ENCODE data around the gene MMP24. TPM values are rescaled to one million over a fixed set of nuclear protein-coding genes. Genes with fewer than 3 reads are reported as not detected.
A peak's percentile ranks its signal among the peaks of the same experiment; 100 is the strongest.

Gene MMP24
- total and polyA plus RNA-seq, 2 donors (not counting 1 experiment from before 2014, with no cell fraction given), result 0.17 to 0.49 TPM

- H3K4me1 ChIP-seq (ENCODE audit: control insufficient read depth, extremely low read depth, insufficient read depth, low read length), result no peaks in the 10 kb centered on the region
- H3K4me3 ChIP-seq (replicated peaks in 1 of 4; ENCODE audit: control extremely low read depth in 1 of 4, insufficient read depth in 1 of 4, low read depth in 3 of 4, low read length in 4 of 4), result no peak overlapping the region
- no peaks in the 10 kb centered on the region for H4K20me1 ChIP-seq (ENCODE audit: control insufficient read depth, extremely low read depth, insufficient read depth, low read length)
- no peak overlapping the region for H3K9ac ChIP-seq (ENCODE audit: insufficient read depth, low read length)
- peaks cover 14% of the 10 kb centered on the region for H3K27me3 ChIP-seq (ENCODE audit: control insufficient read depth, insufficient read depth, low read length)
- no peak for DNase-seq (ENCODE audit: low read depth in 2 of 2)
- no peaks in the 10 kb centered on the region for H3K79me2 ChIP-seq (ENCODE audit: control insufficient read depth, insufficient read depth, low read length)
- H3K27ac ChIP-seq (ENCODE audit: insufficient read depth, low read length), result no peak overlapping the region
- H3K9me3 ChIP-seq (ENCODE audit: control insufficient read depth, insufficient read depth, low read depth, low read length), result no peaks in the 10 kb centered on the region
- H2AFZ ChIP-seq (ENCODE audit: low read length), result no peak overlapping the region
- no peaks in the 10 kb centered on the region for H3K36me3 ChIP-seq (ENCODE audit: control insufficient read depth, insufficient read depth, low read length)
- H3K4me2 ChIP-seq (ENCODE audit: extremely low read depth, insufficient read depth, low read length), result no peak overlapping the region
- TF ChIP-seq EZH2 (IDR thresholded peaks at IDR 0.05; ENCODE audit: low read length, missing control alignments), result peak; percentile 46
- TF ChIP-seq, protein P1, sequence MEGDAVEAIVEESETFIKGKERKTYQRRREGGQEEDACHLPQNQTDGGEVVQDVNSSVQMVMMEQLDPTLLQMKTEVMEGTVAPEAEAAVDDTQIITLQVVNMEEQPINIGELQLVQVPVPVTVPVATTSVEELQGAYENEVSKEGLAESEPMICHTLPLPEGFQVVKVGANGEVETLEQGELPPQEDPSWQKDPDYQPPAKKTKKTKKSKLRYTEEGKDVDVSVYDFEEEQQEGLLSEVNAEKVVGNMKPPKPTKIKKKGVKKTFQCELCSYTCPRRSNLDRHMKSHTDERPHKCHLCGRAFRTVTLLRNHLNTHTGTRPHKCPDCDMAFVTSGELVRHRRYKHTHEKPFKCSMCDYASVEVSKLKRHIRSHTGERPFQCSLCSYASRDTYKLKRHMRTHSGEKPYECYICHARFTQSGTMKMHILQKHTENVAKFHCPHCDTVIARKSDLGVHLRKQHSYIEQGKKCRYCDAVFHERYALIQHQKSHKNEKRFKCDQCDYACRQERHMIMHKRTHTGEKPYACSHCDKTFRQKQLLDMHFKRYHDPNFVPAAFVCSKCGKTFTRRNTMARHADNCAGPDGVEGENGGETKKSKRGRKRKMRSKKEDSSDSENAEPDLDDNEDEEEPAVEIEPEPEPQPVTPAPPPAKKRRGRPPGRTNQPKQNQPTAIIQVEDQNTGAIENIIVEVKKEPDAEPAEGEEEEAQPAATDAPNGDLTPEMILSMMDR (conservative IDR thresholded peaks at IDR 0.05 in 1 of 2, IDR thresholded peaks at IDR 0.05 in 1 of 2; ENCODE audit: low read depth in 1 of 2, low read length in 2 of 2), result no peak
Measured at GRCh38 chr20:35225319-35226125, 968 bp upstream of the MMP24 start.

- peak; percentile 37 to 56 for DNase-seq (ENCODE audit: low read depth in 2 of 2)
Measured at GRCh38 chr20:35226884-35227681, 593 bp downstream of the MMP24 start.

More at GRCh38 chr20:35226884-35227681, 593 bp downstream of the MMP24 start:
- no peaks in the 10 kb centered on the region for H4K20me1 ChIP-seq (ENCODE audit: control insufficient read depth, extremely low read depth, insufficient read depth, low read length)
- TF ChIP-seq, protein P1 (conservative IDR thresholded peaks at IDR 0.05 in 1 of 2, IDR thresholded peaks at IDR 0.05 in 1 of 2; ENCODE audit: low read depth in 1 of 2, low read length in 2 of 2), result no peak
- peak; percentile 78 for TF ChIP-seq EZH2 (IDR thresholded peaks at IDR 0.05; ENCODE audit: low read length, missing control alignments)
- peak overlapping the region; percentile 48 for H3K4me2 ChIP-seq (ENCODE audit: extremely low read depth, insufficient read depth, low read length)
- no peaks in the 10 kb centered on the region for H3K9me3 ChIP-seq (ENCODE audit: control insufficient read depth, insufficient read depth, low read depth, low read length)
- H3K9ac ChIP-seq (ENCODE audit: insufficient read depth, low read length), result no peak overlapping the region
- H2AFZ ChIP-seq (ENCODE audit: low read length), result no peak overlapping the region
- H3K4me1 ChIP-seq (ENCODE audit: control insufficient read depth, extremely low read depth, insufficient read depth, low read length), result no peaks in the 10 kb centered on the region
- peaks cover 14% of the 10 kb centered on the region for H3K27me3 ChIP-seq (ENCODE audit: control insufficient read depth, insufficient read depth, low read length)
- no peaks in the 10 kb centered on the region for H3K36me3 ChIP-seq (ENCODE audit: control insufficient read depth, insufficient read depth, low read length)
- H3K4me3 ChIP-seq (replicated peaks in 1 of 4; ENCODE audit: control extremely low read depth in 1 of 4, insufficient read depth in 1 of 4, low read depth in 3 of 4, low read length in 4 of 4), result peak overlapping the region in 2 of 4 experiments; percentile 28
- no peak overlapping the region for H3K27ac ChIP-seq (ENCODE audit: insufficient read depth, low read length)
- H3K79me2 ChIP-seq (ENCODE audit: control insufficient read depth, insufficient read depth, low read length), result no peaks in the 10 kb centered on the region

Measured in fibroblast of lung (primary cell).